T-helper 22 cell (primary cell): Measurements from ENCODE around the gene PYGO1.
"Not testable (repeated sequence)": the region's sequence is repeated elsewhere in the genome, so short reads cannot be mapped to it uniquely, and the experiment has no call there.

ENCODE experiments used
- DNase-seq: peaks from one replicate; pipeline ENCODE4 v3.0.0-alpha.2; 2020; ENCODE audit warnings: low read depth

The PYGO1 gene, protein sequence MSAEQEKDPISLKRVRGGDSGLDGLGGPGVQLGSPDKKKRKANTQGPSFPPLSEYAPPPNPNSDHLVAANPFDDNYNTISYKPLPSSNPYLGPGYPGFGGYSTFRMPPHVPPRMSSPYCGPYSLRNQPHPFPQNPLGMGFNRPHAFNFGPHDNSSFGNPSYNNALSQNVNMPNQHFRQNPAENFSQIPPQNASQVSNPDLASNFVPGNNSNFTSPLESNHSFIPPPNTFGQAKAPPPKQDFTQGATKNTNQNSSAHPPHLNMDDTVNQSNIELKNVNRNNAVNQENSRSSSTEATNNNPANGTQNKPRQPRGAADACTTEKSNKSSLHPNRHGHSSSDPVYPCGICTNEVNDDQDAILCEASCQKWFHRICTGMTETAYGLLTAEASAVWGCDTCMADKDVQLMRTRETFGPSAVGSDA

DNA sequence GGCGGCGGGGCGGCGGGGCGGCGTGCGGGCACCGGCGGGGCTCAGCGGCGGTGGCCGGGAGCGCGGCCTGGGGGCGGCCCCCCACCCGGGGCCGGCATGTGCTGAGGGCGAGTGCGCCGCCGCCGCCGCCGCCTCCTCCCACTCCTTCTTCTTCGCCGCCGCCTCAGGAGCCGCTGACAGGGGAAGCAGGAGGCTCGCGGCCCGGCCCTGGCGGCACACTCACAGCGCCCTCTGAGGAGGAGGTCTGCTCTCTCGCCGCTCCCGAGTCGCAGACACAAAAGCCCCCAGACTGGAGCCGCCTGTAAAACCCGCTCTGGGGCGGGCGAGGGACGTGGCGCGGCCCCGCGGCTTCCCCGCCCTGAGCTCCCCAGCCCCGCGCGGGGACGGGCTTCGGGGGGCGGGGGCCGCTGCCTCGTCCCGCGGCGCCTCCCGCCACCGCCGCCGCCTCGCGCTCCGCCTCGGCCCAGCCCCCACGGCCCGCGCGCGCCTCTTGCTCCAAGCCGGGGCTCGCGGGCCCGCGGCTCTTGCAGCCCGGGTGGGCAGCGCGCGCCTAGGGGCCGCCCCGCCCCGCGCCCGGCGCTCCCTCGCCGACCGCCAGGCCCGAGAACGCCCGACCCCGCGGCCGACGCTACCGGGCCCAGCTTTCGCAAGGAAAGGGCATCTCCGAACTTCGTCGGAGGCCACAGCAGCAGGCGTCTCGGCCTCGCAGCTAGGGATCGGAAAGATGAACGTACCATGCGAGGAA, at the start of gene PYGO1:
Gene PYGO1, minus strand, starts transcription at position 276 of the 745 bp plus-strand sequence. CDS start 462 bp downstream, outside the sequence.
- no peak for DNase-seq

DNA sequence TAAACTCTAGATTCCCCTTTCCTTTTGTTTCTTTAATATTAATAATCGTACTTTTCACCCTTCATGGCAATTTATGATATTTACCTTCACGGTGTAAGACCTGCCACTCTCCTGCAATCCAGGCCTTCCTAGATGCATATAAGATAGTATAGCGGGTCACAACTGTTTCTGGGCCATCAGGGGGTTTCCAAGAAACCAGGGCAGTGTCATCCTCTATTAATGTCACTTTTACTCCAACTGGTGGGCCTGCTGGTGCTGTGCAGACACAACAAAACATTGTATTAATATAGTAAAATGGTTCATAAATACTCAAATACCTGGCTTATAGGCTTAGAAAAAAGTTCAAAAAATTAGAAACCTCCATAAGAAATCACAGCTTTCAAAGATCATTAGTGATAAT, 48.9 kb upstream of the PYGO1 start:
- DNase-seq = no peak

GRCh38 chr15:55633731-55634130, 45.6 kb upstream of the PYGO1 start:
- DNase-seq = no peak

DNA sequence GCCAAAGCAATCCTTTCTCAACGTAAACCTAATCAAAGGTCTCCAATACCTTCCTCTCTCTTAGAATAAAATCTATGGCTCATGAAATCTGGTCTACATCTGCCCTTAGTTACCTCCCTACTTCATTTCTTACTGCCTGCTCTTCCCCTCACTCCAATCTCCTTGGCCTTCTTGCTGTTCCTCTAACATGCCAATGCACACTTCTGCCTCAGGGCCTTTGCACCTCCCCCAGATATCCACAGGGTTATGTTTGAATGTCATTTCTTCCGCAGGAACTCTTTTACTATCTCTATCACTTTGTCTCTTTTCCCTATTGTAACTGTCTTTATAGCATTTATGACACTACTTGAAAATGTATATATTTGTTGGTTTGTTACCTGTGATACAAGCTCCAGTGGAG, 44.3 kb upstream of the PYGO1 start:
- no peak for DNase-seq

GRCh38 chr15:55630858-55631257, 42.7 kb upstream of the PYGO1 start:
- DNase-seq = no peak

DNA sequence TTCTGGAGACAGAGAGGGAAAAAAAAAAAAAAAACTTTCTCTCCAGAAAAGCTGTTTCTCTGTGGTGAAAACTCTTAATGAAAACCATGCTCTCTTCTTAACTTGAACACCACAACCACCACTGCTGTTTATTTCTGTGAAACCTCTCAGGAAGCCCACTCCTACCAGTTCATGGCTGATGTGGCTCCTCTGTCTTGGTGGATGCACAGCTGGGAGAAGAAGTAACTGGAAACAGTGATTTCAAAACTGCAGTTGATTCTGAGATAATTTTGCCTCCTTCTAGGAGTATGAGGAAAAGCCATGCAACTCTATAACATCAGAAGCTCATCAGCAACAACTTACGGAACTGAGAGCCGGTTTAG, 40.2 kb upstream of the PYGO1 start:
- DNase-seq = no peak

GRCh38 chr15:55627730-55628368, 39.7 kb upstream of the PYGO1 start:
- DNase-seq = no peak

- DNase-seq = no peak
Observed at GRCh38 chr15:55619783-55620182, 31.6 kb upstream of the PYGO1 start.

GRCh38 chr15:55618387-55618786, 30.2 kb upstream of the PYGO1 start:
- DNase-seq = no peak

DNA sequence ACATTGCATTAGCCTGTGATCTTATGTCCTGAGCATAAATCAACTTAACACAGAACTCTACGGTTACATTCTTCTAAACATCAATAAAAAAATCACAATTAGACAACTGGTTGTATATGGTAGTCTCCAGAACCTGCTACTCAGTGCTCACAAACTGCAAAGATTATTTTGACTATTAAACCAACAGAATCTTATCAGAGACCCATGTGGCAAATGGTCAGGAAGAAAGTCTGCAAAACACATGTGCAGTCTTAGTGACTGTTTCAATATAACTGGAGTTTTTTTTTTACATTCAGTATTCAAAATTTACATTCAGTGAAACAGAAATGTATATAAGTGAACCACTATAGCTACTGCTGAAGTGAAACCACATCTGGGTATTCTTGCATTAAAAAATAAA, 27.3 kb upstream of the PYGO1 start:
- DNase-seq = no peak

- DNase-seq = no peak
Observed at GRCh38 chr15:55613727-55614126, 25.6 kb upstream of the PYGO1 start.

DNA sequence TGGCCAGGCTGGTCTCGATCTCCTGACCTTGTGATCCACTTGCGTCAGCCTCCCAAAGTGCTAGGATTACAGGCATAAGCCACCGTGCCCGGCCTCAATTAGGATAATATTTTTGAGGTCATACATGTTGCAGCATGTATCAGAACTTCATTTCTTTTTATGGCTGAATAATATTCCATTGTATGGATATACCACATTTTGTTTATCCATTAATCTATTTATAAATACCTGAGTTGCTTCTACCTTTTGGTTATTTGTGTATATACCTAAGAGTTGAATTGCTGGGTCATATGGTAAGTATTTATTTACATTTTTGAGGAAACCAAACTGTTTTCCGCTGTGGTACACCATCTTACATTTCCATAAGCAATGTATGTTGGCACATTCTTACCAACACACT, 18.1 kb upstream of the PYGO1 start:
- no peak for DNase-seq

DNA sequence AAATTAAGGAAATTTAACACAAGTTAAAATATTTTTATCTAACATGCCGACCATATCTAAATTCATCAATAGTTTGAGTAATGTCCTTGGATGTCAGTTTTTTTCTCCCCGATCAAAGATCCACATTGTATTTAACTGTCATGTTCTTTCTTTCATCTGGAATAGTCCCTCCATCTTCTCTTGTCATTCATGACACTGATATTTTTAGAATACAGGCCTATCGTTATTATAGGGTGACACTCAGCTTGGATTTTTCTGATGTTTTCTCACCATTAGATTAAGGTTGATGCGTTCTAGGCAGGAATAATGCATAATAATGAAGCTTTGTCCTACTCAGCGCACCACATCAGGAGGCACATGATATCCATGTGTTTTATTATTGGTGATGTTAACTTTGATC, 13.2 kb upstream of the PYGO1 start:
- no peak for DNase-seq

DNA sequence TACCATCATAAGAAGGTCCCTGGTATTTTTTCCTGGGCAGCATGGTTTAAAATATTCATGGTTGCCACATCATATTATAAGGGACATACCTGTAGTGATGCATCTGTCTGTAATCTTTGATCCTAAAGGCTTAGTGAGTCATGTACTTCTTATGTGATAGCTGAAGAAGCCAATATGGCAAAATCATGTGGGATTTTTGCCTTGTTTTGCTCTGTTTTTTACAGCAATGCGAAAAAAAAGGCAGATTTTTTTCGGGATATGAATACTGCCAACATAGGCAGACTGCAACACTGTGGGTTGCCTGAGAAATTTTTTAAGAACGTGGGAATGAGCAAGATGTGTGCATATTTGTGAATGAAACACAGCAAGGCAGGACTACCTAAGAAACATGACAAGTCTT, 11.3 kb upstream of the PYGO1 start:
- DNase-seq = no peak

- not testable (repeated sequence) for DNase-seq
Observed at GRCh38 chr15:55593019-55593418, 4.9 kb upstream of the PYGO1 start.

- no peak for DNase-seq
Observed at GRCh38 chr15:55590788-55591187, 2.6 kb upstream of the PYGO1 start.

- DNase-seq = no peak
Observed at GRCh38 chr15:55589287-55589686, 1.1 kb upstream of the PYGO1 start.

DNA sequence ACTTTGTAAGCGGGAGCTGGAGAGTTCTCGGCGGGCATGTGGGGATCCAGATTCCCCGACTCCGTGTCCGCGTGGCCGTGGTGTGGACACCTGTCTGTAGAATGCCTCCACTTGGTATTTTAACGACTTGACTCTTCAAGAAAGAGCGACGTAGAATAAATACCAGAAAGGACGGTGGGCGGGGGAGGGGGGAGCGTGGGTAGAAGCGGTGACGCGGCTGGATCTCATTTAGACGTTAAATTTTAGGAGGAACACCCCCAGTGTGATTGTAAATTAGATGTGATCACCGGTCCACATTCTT, 620 bp upstream of the PYGO1 start:
- DNase-seq = no peak

- no peak for DNase-seq
Observed at GRCh38 chr15:55587321-55588069, 650 bp downstream of the PYGO1 start.

DNA sequence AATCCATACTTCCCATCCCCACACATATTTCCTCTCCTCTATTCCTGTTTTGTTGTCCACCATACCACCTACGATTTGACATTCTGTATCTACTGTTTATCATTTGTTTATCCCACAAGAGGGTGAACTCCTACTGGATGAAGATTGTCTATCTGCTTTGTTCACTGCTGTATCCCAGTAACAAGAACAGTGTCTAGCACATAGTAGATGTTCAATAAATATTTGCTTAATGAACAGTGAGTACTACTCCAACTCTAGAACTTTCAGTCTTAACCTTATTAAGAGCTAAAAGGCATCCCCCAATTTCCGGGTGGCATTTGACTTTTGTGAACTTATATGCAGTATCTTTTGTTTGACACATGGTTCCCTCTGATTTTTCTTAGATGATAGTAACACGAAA, 1.3 kb downstream of the PYGO1 start:
- DNase-seq = no peak

DNA sequence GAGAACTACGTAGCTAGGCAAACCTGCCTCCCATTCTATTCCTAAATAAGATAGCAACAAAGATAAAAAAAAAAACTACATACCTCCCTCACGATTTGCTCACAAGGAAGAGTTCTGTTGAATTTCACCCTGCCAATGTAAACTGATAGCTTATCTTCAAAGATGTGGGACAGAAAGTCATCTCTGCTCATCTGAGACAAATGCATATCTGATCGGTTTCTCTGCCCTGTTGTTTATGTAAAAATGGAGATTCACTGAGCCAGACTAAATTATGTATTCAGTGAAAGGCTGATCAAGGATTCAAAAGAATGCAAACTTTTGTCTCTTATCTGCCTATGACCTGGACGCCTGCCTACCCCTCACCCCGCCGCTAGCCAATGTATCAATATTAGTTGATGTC, 11.2 kb downstream of the PYGO1 start:
- DNase-seq = no peak

- no peak for DNase-seq
Observed at GRCh38 chr15:55574096-55574495, 14.0 kb downstream of the PYGO1 start.

DNA sequence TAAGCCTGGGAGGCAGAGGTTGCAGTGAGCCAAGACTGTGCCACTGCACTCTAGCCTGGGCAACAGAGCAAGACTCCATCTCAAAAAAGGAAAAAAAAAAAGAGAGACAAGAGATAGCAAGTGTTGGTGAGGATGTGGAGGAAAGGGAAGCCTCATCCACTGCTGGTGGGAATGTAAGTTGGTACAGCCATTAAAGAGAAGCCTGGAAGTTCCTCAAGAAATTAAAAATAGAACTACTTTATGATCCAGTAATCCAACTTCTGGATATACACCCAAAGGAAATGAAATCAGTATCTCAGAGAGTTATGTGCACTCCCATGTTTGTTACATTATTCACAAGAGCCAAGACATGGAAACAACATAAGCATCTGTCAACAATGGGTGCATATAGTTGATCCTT, 14.9 kb downstream of the PYGO1 start:
- no peak for DNase-seq
